GM19238 (cell line): ENCODE results near the gene NAT14.

Experiments used
- DNase-seq: peaks from one replicate; pipeline ENCODE4 v3.0.0; 2011; ENCODE audit warnings: low spot score; ENCODE audit not compliant: insufficient read length

Gene NAT14

GRCh38 chr19:55535173-55535964 lies 50.4 kb downstream of the NAT14 start:
- DNase-seq = no peak

- no peak for DNase-seq
These were observed 51.0 kb downstream of the NAT14 start for GRCh38 chr19:55535965-55536350.

- no peak for DNase-seq
These were observed 51.4 kb downstream of the NAT14 start for GRCh38 chr19:55536366-55536765.
